ENCODE measurements around the gene BNIPL.

DNA sequence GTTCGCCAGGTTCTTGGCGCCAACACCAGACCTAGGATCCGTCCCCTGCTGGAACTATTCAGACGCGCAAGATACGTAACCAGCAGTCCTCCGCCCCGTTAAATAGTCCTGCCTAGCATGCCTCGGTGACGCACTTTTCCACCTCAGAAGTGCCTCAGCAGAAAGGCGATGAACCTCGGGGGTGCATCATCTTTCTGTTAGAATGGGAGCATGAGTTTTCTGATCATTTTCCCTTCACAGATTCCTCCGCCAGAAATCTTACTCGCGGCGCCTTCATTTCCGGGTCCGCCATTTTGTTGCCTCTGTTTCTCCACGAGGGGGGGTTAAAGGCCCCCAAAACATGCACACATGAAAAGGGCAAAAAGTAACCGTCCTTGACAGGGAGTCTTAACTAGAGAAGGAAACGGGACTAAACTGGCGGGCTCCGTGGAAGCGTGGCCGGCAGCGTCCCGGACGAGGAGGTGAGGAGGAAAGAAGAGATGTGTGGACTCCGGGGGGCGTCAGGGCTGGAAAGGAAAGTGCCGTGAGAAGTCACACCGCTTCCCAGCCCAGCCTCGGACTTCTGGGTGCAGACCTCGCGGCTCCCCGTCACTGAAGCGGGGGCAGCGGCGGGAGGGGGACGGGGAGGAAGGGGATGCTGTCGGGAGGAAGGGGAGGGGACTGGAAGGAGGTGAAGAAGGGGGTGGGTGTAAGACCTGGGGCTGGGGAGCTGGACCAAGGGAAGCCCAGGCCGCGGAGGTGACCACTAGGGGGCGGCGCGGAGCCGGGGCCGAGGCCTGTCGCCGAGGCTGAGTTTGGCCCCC lies 34.3 kb downstream of the BNIPL start, which contains the start of gene GABPB2:
- TF ChIP-seq POLR2AphosphoS5 (IDR thresholded peaks at IDR 0.05) = peak; percentile 89 to 91
- TF ChIP-seq, protein P1, sequence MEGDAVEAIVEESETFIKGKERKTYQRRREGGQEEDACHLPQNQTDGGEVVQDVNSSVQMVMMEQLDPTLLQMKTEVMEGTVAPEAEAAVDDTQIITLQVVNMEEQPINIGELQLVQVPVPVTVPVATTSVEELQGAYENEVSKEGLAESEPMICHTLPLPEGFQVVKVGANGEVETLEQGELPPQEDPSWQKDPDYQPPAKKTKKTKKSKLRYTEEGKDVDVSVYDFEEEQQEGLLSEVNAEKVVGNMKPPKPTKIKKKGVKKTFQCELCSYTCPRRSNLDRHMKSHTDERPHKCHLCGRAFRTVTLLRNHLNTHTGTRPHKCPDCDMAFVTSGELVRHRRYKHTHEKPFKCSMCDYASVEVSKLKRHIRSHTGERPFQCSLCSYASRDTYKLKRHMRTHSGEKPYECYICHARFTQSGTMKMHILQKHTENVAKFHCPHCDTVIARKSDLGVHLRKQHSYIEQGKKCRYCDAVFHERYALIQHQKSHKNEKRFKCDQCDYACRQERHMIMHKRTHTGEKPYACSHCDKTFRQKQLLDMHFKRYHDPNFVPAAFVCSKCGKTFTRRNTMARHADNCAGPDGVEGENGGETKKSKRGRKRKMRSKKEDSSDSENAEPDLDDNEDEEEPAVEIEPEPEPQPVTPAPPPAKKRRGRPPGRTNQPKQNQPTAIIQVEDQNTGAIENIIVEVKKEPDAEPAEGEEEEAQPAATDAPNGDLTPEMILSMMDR (IDR thresholded peaks at IDR 0.05) = peak; percentile 85 to 94 (median 89)
- TF ChIP-seq POLR2A (IDR thresholded peaks at IDR 0.05; ENCODE audit: low read depth) = peak; percentile 49

Measured in esophagus muscularis mucosa (tissue), 3 donors.